OCI-LY7 (cell line): ENCODE data around the gene UGT2B28. TPM values are rescaled to one million over a fixed set of nuclear protein-coding genes. Genes with fewer than 3 reads are reported as not detected.
"Not testable (repeated sequence)": the region's sequence is repeated elsewhere in the genome, so short reads cannot be mapped to it uniquely, and the experiment has no call there.

Source experiments
- BruUV-seq: library from RNA; stranded (reverse); fragments of 400-500 nt; replicated peaks from 2 replicates; lab custom pipeline; 2021; lab: Mats Ljungman, UMichigan
- CTCF ChIA-PET: fragments of 300-600 bp; sonication (Branson Sonifier 250); formaldehyde crosslinking; loops from one replicate; lab custom pipeline; 2022; ENCODE audit warnings: antibody characterized with exemption; ENCODE audit not compliant: unreplicated experiment; lab: Charles Lee
- POLR2A ChIA-PET: fragments of 300-600 bp; sonication (Branson Sonifier 250); formaldehyde crosslinking; loops from one replicate; lab custom pipeline; 2022; ENCODE audit warnings: antibody characterized with exemption; lab: Charles Lee
- DNase-seq: peaks from one replicate; pipeline ENCODE4 v3.0.0-alpha.2; 2015; ENCODE audit warnings: low spot score
- H2AFZ ChIP-seq: fragments of 200-600 bp; sonication (generic), shearing (Covaris generic); 2 replicates; pipeline ENCODE4 v1.6.1; 2014; ENCODE audit warnings: mild to moderate bottlenecking, antibody characterized with exemption, low read length, moderate library complexity
- H3K27ac ChIP-seq: fragments of 200-600 bp; sonication (generic); 2 replicates; pipeline ENCODE4 v1.5.1; 2014; ENCODE audit warnings: mixed run types, low read depth, mild to moderate bottlenecking, moderate library complexity, low read length, inconsistent platforms; ENCODE audit not compliant: poor library complexity, severe bottlenecking
- H3K36me3 ChIP-seq: fragments of 200-600 bp; sonication (generic); 2 replicates; pipeline ENCODE4 v1.6.1; 2014; ENCODE audit warnings: mild to moderate bottlenecking, antibody characterized with exemption, low read length, moderate library complexity, mixed read lengths; ENCODE audit not compliant: insufficient read depth
- H3K4me1 ChIP-seq: fragments of 200-600 bp; sonication (generic); 2 replicates; pipeline ENCODE4 v1.5.1; 2014; ENCODE audit warnings: mild to moderate bottlenecking, low read length; ENCODE audit not compliant: insufficient read depth, poor library complexity, severe bottlenecking
- H3K4me2 ChIP-seq: fragments of 200-600 bp; sonication (generic); 2 replicates; pipeline ENCODE4 v1.6.1; 2014; ENCODE audit warnings: mild to moderate bottlenecking, low read length
- H3K4me3 ChIP-seq: fragments of 200-600 bp; sonication (generic); 2 replicates; pipeline ENCODE4 v1.5.1; 2014; ENCODE audit warnings: mild to moderate bottlenecking, low read depth, low read length; ENCODE audit not compliant: poor library complexity, severe bottlenecking
- H3K79me2 ChIP-seq: fragments of 200-600 bp; sonication (generic); 2 replicates; pipeline ENCODE4 v1.6.1; 2016; ENCODE audit warnings: low read depth, mild to moderate bottlenecking, low read length, moderate library complexity, mixed read lengths; ENCODE audit not compliant: insufficient read depth
- H3K9me2 ChIP-seq: fragments of 200-600 bp; sonication (generic); 2 replicates; pipeline ENCODE4 v1.6.1; 2016; ENCODE audit warnings: mild to moderate bottlenecking, low read length, mixed read lengths; ENCODE audit not compliant: insufficient read depth
- H3K9me3 ChIP-seq: fragments of 200-600 bp; sonication (generic); 2 replicates; pipeline ENCODE4 v1.6.1; 2014; ENCODE audit warnings: mild to moderate bottlenecking, mixed run types, low read length, mixed read lengths
- H4K20me1 ChIP-seq: fragments of 200-600 bp; sonication (generic); 2 replicates; pipeline ENCODE4 v1.6.1; 2014; ENCODE audit warnings: mild to moderate bottlenecking, antibody characterized with exemption, low read length, moderate library complexity, mixed read lengths; ENCODE audit not compliant: insufficient read depth
- EZH2phosphoT487 ChIP-seq: fragments of 200-600 bp; sonication (generic); IDR thresholded peaks from 2 replicates; pipeline ENCODE4 v1.6.1; 2018; ENCODE audit warnings: low read depth, borderline replicate concordance, mild to moderate bottlenecking, mixed run types, antibody characterized with exemption, low read length, moderate library complexity, mixed read lengths
- intact Hi-C: fragments of 100-400 bp; cut with micrococcal nuclease; formaldehyde crosslinking; loops from one replicate; pipeline ENCODE4 v1.10.0; 2022; ENCODE audit not compliant: unreplicated experiment
- total RNA-seq, 2 experiments: library from RNA; depleted of rRNA in 1 of 2; stranded (reverse); fragments of >200 nt in 1 of 2; shearing (Covaris generic) in 1 of 2; gene quantifications; 2 replicates each; pipeline ENCODE4 v1.2.3, GENCODE V29; 2014 to 2022
- TF ChIP-seq, protein P1 (sequence below): fragments of 200-600 bp; sonication (generic); conservative IDR thresholded peaks from 2 replicates; pipeline ENCODE4 v1.5.1; 2014; ENCODE audit warnings: mild to moderate bottlenecking, antibody characterized with exemption, low read length, moderate library complexity, mixed read lengths

UGT2B28 gene
- total RNA-seq, 2 experiments from 2014 or later, result not detected

DNA sequence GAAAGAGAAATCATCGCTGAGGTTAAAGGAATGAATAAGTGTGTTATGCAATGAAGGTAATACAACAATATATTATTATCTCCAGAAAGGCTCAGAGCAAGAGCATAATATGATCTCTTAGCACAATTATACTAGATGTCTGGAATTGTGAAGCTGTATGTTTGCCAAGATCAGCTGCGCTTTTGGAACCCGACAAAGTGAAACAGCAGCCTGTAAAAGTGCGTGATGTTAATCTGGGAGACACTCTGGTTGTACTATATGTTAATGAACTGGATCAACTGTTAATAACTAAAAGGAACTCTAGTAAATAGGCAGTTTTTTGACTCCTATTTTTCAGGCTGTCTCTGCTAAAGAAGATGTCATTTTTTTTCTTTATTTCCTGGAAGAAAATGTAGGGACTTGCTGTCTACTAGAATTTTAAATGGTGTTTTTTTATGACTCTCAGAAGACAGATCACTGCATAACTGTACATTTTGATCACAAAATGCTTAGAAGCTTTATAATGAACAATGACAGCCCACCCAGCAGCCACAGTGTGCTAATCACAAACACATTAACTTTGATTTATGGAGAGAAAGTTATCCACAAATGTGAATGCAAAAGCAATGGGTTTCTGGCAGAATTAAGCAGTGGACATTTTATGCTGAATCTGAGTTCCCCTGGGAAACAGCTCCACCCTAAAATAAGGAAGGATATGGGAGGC lies 50.2 kb downstream of the UGT2B28 start:
- H3K36me3 ChIP-seq, result no peaks in the 10 kb centered on the region
- H3K9me3 ChIP-seq, result no peaks in the 10 kb centered on the region
- intact Hi-C loops, result no loop called here
- TF ChIP-seq, protein P1, sequence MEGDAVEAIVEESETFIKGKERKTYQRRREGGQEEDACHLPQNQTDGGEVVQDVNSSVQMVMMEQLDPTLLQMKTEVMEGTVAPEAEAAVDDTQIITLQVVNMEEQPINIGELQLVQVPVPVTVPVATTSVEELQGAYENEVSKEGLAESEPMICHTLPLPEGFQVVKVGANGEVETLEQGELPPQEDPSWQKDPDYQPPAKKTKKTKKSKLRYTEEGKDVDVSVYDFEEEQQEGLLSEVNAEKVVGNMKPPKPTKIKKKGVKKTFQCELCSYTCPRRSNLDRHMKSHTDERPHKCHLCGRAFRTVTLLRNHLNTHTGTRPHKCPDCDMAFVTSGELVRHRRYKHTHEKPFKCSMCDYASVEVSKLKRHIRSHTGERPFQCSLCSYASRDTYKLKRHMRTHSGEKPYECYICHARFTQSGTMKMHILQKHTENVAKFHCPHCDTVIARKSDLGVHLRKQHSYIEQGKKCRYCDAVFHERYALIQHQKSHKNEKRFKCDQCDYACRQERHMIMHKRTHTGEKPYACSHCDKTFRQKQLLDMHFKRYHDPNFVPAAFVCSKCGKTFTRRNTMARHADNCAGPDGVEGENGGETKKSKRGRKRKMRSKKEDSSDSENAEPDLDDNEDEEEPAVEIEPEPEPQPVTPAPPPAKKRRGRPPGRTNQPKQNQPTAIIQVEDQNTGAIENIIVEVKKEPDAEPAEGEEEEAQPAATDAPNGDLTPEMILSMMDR, result no peak
- no peak for TF ChIP-seq EZH2phosphoT487
- BruUV-seq, result no TSS peak
- no peak overlapping the region for H3K27ac ChIP-seq
- H2AFZ ChIP-seq, result no peak overlapping the region
- no peaks in the 10 kb centered on the region for H3K4me1 ChIP-seq
- CTCF ChIA-PET, result no interaction called here
- H4K20me1 ChIP-seq, result no peaks in the 10 kb centered on the region
- H3K4me3 ChIP-seq, result no peak overlapping the region
- H3K9me2 ChIP-seq, result no peaks in the 10 kb centered on the region
- POLR2A ChIA-PET, result no interaction called here
- DNase-seq, result no peak
- H3K79me2 ChIP-seq, result no peaks in the 10 kb centered on the region
- H3K4me2 ChIP-seq, result no peak overlapping the region

- H3K9me2 ChIP-seq, H3K4me1 ChIP-seq, H3K79me2 ChIP-seq, H3K4me3 ChIP-seq, CTCF ChIA-PET, intact Hi-C loops, H3K9me3 ChIP-seq, POLR2A ChIA-PET, DNase-seq, H4K20me1 ChIP-seq, H2AFZ ChIP-seq, BruUV-seq, H3K27ac ChIP-seq, H3K36me3 ChIP-seq, H3K4me2 ChIP-seq: not testable (repeated sequence)
These were observed 51.0 kb downstream of the UGT2B28 start for GRCh38 chr4:69331304-69331703.

DNA sequence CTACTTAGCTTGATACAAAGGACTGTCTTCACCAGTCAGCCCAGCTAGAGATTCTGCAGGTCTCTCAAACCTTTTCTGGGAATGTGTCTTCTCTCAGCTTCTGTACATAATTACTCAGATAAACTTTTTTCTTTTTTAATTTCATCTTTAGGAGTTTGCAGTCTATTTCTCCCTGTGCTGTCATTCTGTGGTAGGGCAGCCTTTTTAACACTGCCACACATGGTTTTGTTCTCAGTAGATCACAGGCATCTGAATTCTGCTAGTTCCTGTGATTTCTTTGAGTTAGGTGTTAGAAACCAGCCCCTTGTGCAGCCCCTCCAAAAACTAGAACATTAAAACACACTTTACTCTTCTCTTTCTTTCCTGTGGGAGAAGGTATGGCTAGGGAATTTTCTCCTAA lies 55.2 kb downstream of the UGT2B28 start:
- CTCF ChIA-PET, DNase-seq, H3K9me2 ChIP-seq, H3K27ac ChIP-seq, H3K4me3 ChIP-seq, H3K9me3 ChIP-seq, intact Hi-C loops, H3K36me3 ChIP-seq, POLR2A ChIA-PET, H2AFZ ChIP-seq, H3K4me2 ChIP-seq, H3K4me1 ChIP-seq, H4K20me1 ChIP-seq, BruUV-seq, H3K79me2 ChIP-seq: not testable (repeated sequence)

GRCh38 chr4:69343114-69343513 lies 62.8 kb downstream of the UGT2B28 start:
- H3K4me1 ChIP-seq, CTCF ChIA-PET, BruUV-seq, H4K20me1 ChIP-seq, H3K4me2 ChIP-seq, H3K4me3 ChIP-seq, H3K36me3 ChIP-seq, H3K79me2 ChIP-seq, intact Hi-C loops, H3K9me2 ChIP-seq, POLR2A ChIA-PET, H3K27ac ChIP-seq, H2AFZ ChIP-seq, H3K9me3 ChIP-seq, DNase-seq: not testable (repeated sequence)

GRCh38 chr4:69343558-69344420 lies 63.5 kb downstream of the UGT2B28 start:
- BruUV-seq, H3K9me2 ChIP-seq, H3K27ac ChIP-seq, H3K4me3 ChIP-seq, H2AFZ ChIP-seq, H3K79me2 ChIP-seq, H4K20me1 ChIP-seq, CTCF ChIA-PET, H3K4me2 ChIP-seq, H3K4me1 ChIP-seq, H3K36me3 ChIP-seq, H3K9me3 ChIP-seq, intact Hi-C loops, DNase-seq: not testable (repeated sequence)
- POLR2A ChIA-PET, result interaction anchor here (0.6 kb wide), 1 partner anchor 180 kb away, joined by 3 read pairs; no protein-coding TSS in a partner anchor
